Keratinocyte (primary cell): Measurements from ENCODE around the gene TNRC6A. TPM values are rescaled to one million over a fixed set of nuclear protein-coding genes. Genes with fewer than 3 reads are reported as not detected.

Experiments
- DNase-seq: peaks from one replicate; pipeline ENCODE4 v3.0.0-alpha.2; 2011; ENCODE audit warnings: low read depth, missing footprints, low spot score
- FAIRE-seq: peaks from 2 replicates; lab custom pipeline; 2011; peaks lifted over from hg19 to GRCh38; lab: Jason Lieb, UNC
- H2AFZ ChIP-seq: 2 replicates; pipeline ENCODE4 v1.6.0; 2012; ENCODE audit warnings: low read length, control low read depth, inconsistent platforms; ENCODE audit not compliant: control insufficient read depth
- H3K27ac ChIP-seq: 2 replicates; pipeline ENCODE4 v1.5.1; 2011; ENCODE audit warnings: low read length; ENCODE audit not compliant: control insufficient read depth, insufficient read depth
- H3K27me3 ChIP-seq: 3 replicates; pipeline ENCODE4 v1.6.0; 2011; ENCODE audit warnings: low read length; ENCODE audit not compliant: control insufficient read depth, insufficient read depth; ENCODE audit errors: extremely low read depth
- H3K36me3 ChIP-seq, 2 experiments: 2 replicates in 1 of 2; 3 replicates in 1 of 2; pipeline ENCODE4 v1.5.1; 2011; ENCODE audit warnings: low read length in 2 of 2, mild to moderate bottlenecking in 1 of 2; ENCODE audit not compliant: control insufficient read depth in 2 of 2, insufficient read depth in 2 of 2; ENCODE audit errors: extremely low read depth in 1 of 2
- H3K4me1 ChIP-seq: 3 replicates; pipeline ENCODE4 v1.5.1; 2011; ENCODE audit warnings: low read length; ENCODE audit not compliant: control insufficient read depth, insufficient read depth; ENCODE audit errors: extremely low read depth
- H3K4me2 ChIP-seq: 3 replicates; pipeline ENCODE4 v1.6.0; 2011; ENCODE audit warnings: low read depth, low read length; ENCODE audit not compliant: control insufficient read depth, insufficient read depth; ENCODE audit errors: extremely low read depth
- H3K4me3 ChIP-seq, 3 experiments: fragments of 200-600 bp in 1 of 3; sonication (generic) in 1 of 3; 2 replicates in 2 of 3; 3 replicates in 1 of 3; pipeline ENCODE4 v1.5.1; 2011 to 2016; ENCODE audit warnings: low read length in 3 of 3, mild to moderate bottlenecking in 3 of 3, control low read depth in 2 of 3, inconsistent platforms in 1 of 3, low read depth in 1 of 3, mixed read lengths in 1 of 3, mixed run types in 1 of 3, moderate library complexity in 1 of 3; ENCODE audit not compliant: control insufficient read depth in 2 of 3, insufficient read depth in 2 of 3; ENCODE audit errors: extremely low read depth in 1 of 3
- H3K79me2 ChIP-seq: 2 replicates; pipeline ENCODE4 v1.6.0; 2012; ENCODE audit warnings: low read length; ENCODE audit not compliant: control insufficient read depth, insufficient read depth
- H3K9ac ChIP-seq: 3 replicates; pipeline ENCODE4 v1.6.0; 2011; ENCODE audit warnings: low read length; ENCODE audit not compliant: control insufficient read depth, insufficient read depth; ENCODE audit errors: extremely low read depth
- H3K9me1 ChIP-seq: 3 replicates; pipeline ENCODE4 v1.6.0; 2011; ENCODE audit warnings: low read length; ENCODE audit not compliant: control insufficient read depth, insufficient read depth; ENCODE audit errors: extremely low read depth
- H3K9me3 ChIP-seq: 2 replicates; pipeline ENCODE4 v1.5.1; 2012; ENCODE audit warnings: low read depth, low read length; ENCODE audit not compliant: control insufficient read depth
- H4K20me1 ChIP-seq: 3 replicates; pipeline ENCODE4 v1.6.0; 2011; ENCODE audit warnings: low read length; ENCODE audit not compliant: control insufficient read depth, insufficient read depth; ENCODE audit errors: extremely low read depth
- CTCF ChIP-seq, 3 experiments: IDR thresholded peaks in 1 of 3; conservative IDR thresholded peaks in 1 of 3; optimal IDR thresholded peaks in 1 of 3; 2 replicates in 2 of 3; 3 replicates in 1 of 3; pipeline versions ENCODE3 to v1.5.1; 2011; ENCODE audit warnings: low read length in 3 of 3, mild to moderate bottlenecking in 3 of 3, moderate library complexity in 2 of 3, control low read depth in 1 of 3, inconsistent platforms in 1 of 3; ENCODE audit not compliant: insufficient read depth in 2 of 3; ENCODE audit errors: extremely low read depth in 1 of 3
- EZH2 ChIP-seq: IDR thresholded peaks from one replicate; pipeline ENCODE4 v1.6.1; 2012; ENCODE audit warnings: inconsistent platforms, mild to moderate bottlenecking, low read length, moderate library complexity
- dilution Hi-C: fragments of 300-500 bp; cut with MboI; formaldehyde crosslinking; loops from one replicate; pipeline ENCODE4 v1.7.0; 2020; ENCODE audit warnings: low sequenced_read_pairs; ENCODE audit not compliant: extremely low pct_ligation_motif_present
- polyA plus RNA-seq, 5 experiments: library from polyadenylated mRNA; depleted of rRNA in 3 of 5; stranded (reverse) in 3 of 5; stranded (forward) in 1 of 5; unstranded in 1 of 5; fragments of >200 nt; gene quantifications; 1 replicate in 1 of 5; 2 replicates in 3 of 5; 3 replicates in 1 of 5; pipeline versions ENCODE4 v1.2.1 to v1.2.3, GENCODE V29; 2011 to 2012; ENCODE audit warnings: missing spikeins in 2 of 5, low read depth in 1 of 5, low replicate concordance in 1 of 5

The TNRC6A gene
- polyA plus RNA-seq, 1 donor (not counting 4 experiments of a cell fraction or from before 2014, with no cell fraction given), result 23.3 TPM

GRCh38 chr16:24729951-24730815, 732 bp downstream of the TNRC6A start:
- Histone ChIP-seq H3K4me1 (peaks cover 17% of the 10 kb centered on the region), H2AFZ (peak overlapping the region; percentile 39), H3K9me3 (no peaks in the 10 kb centered on the region), H3K4me3 (peak overlapping the region; percentile 75 to 93 (median 89)), H3K9me1 (no peaks in the 10 kb centered on the region), H4K20me1 (no peaks in the 10 kb centered on the region), H3K79me2 (peaks cover 53% of the 10 kb centered on the region), H3K9ac (peak overlapping the region; percentile 85), H3K27ac (peak overlapping the region; percentile 80), H3K27me3 (no peaks in the 10 kb centered on the region), H3K36me3 (peaks cover 3 to 17% of the 10 kb centered on the region in 2 experiments), H3K4me2 (peak overlapping the region; percentile 66)
- DNase-seq (no peak), FAIRE-seq (no peak)
- no peak for TF ChIP-seq CTCF (optimal IDR thresholded peaks at IDR 0.05 in 1 of 3, IDR thresholded peaks at IDR 0.05 in 1 of 3, conservative IDR thresholded peaks at IDR 0.05 in 1 of 3; ENCODE audit: extremely low read depth in 1 of 3, insufficient read depth in 2 of 3, low read length in 3 of 3)
- TF ChIP-seq EZH2, result no peak
- dilution Hi-C loops, result no loop called here

- H3K9me3 ChIP-seq, result no peaks in the 10 kb centered on the region
- peak overlapping the region; percentile 75 to 93 (median 89) for H3K4me3 ChIP-seq
- peak overlapping the region; percentile 66 for H3K4me2 ChIP-seq
- H3K79me2 ChIP-seq, result peaks cover 59% of the 10 kb centered on the region
- H3K36me3 ChIP-seq, result peaks cover 3 to 17% of the 10 kb centered on the region in 2 experiments
- no peak overlapping the region for H2AFZ ChIP-seq
- TF ChIP-seq CTCF (optimal IDR thresholded peaks at IDR 0.05 in 1 of 3, IDR thresholded peaks at IDR 0.05 in 1 of 3, conservative IDR thresholded peaks at IDR 0.05 in 1 of 3; ENCODE audit: extremely low read depth in 1 of 3, insufficient read depth in 2 of 3, low read length in 3 of 3) (no peak), EZH2 (no peak)
- no peak for DNase-seq
- peaks cover 17% of the 10 kb centered on the region for H3K4me1 ChIP-seq
- peak overlapping the region; percentile 85 for H3K9ac ChIP-seq
- no peaks in the 10 kb centered on the region for H3K9me1 ChIP-seq
- no peaks in the 10 kb centered on the region for H4K20me1 ChIP-seq
- FAIRE-seq, result no peak
- dilution Hi-C loops, result no loop called here
- H3K27ac ChIP-seq, result no peak overlapping the region
- H3K27me3 ChIP-seq, result no peaks in the 10 kb centered on the region
Measured at GRCh38 chr16:24730914-24731313, 1.5 kb downstream of the TNRC6A start.
